Immature natural killer cell (primary cell): ENCODE results near the gene PHF23. TPM values are rescaled to one million over a fixed set of nuclear protein-coding genes. Genes with fewer than 3 reads are reported as not detected.
A peak's percentile ranks its signal among the peaks of the same experiment; 100 is the strongest.

Source experiments
- DNase-seq, 3 donors: peaks; one replicate each; pipeline ENCODE4 v3.0.0; 2022; ENCODE audit warnings: mixed read lengths in 1 of 3
- H3K27ac Mint-ChIP-seq, 6 donors: one replicate each; pipeline ENCODE4 v1.8.0; 2020; ENCODE audit warnings: mixed read lengths in 6 of 6, mild to moderate bottlenecking in 5 of 6, inconsistent platforms in 4 of 6, moderate library complexity in 3 of 6
- H3K27me3 Mint-ChIP-seq, 3 donors: one replicate each; pipeline ENCODE4 v1.8.0; 2020 to 2021; ENCODE audit warnings: low read depth in 3 of 3, mild to moderate bottlenecking in 3 of 3, mixed read lengths in 3 of 3, moderate library complexity in 3 of 3, inconsistent platforms in 1 of 3
- H3K36me3 Mint-ChIP-seq, 3 donors: one replicate each; pipeline ENCODE4 v1.8.0; 2020; ENCODE audit warnings: mixed read lengths in 3 of 3, inconsistent platforms in 2 of 3, mild to moderate bottlenecking in 2 of 3
- H3K4me1 Mint-ChIP-seq, 2 donors: one replicate each; pipeline ENCODE4 v1.8.0; 2020; ENCODE audit warnings: inconsistent platforms in 2 of 2, mild to moderate bottlenecking in 2 of 2, mixed read lengths in 2 of 2, moderate library complexity in 1 of 2
- H3K4me3 Mint-ChIP-seq, 5 donors: one replicate each; pipeline ENCODE4 v1.8.0; 2020; ENCODE audit warnings: mild to moderate bottlenecking in 5 of 5, mixed read lengths in 5 of 5, inconsistent platforms in 3 of 5, moderate library complexity in 3 of 5
- H3K9me3 Mint-ChIP-seq, 6 donors: one replicate each; pipeline ENCODE4 v1.8.0; 2020; ENCODE audit warnings: mild to moderate bottlenecking in 6 of 6, mixed read lengths in 6 of 6, inconsistent platforms in 4 of 6, moderate library complexity in 3 of 6
- polyA plus RNA-seq, 3 donors: library from polyadenylated mRNA; unstranded; fragments of 300-500 nt; fragmentation: Illumina TruSeq; gene quantifications; one replicate each; pipeline ENCODE4 v1.2.3, GENCODE V29; 2021

Gene PHF23
- polyA plus RNA-seq, 3 donors from 2014 or later = 11.9 to 41.4 (median 17.7) TPM

- Mint-ChIP-seq H3K9me3 (no peaks in the 10 kb centered on the region), H3K4me3 (no peak overlapping the region), H3K4me1 (peaks cover 27 to 33% of the 10 kb centered on the region in 2 donors), H3K36me3 (no peaks in the 10 kb centered on the region), H3K27ac (peak overlapping the region in 4 of 6 donors; percentile 14 to 84 (median 70)), H3K27me3 (peaks cover 19 to 23% (median 20%) of the 10 kb centered on the region in 3 donors)
- no peak for DNase-seq
These were observed 31.2 kb downstream of the PHF23 start for GRCh38 chr17:7208027-7208571.

- no peak for DNase-seq
- H3K36me3 Mint-ChIP-seq = no peaks in the 10 kb centered on the region
- peak overlapping the region in 2 of 5 donors; percentile 1 to 3 for H3K4me3 Mint-ChIP-seq
- peaks cover 31 to 36% of the 10 kb centered on the region in 2 donors for H3K4me1 Mint-ChIP-seq
- H3K27ac Mint-ChIP-seq = peak overlapping the region in 5 of 6 donors; percentile 72 to 98 (median 89)
- peaks cover 20 to 22% (median 20%) of the 10 kb centered on the region in 3 donors for H3K27me3 Mint-ChIP-seq
- H3K9me3 Mint-ChIP-seq = no peaks in the 10 kb centered on the region
These were observed 31.9 kb downstream of the PHF23 start for GRCh38 chr17:7207120-7208001.

GRCh38 chr17:7205561-7205960 is 33.7 kb downstream of the PHF23 start:
- H3K27me3 Mint-ChIP-seq = peaks cover 15 to 19% (median 18%) of the 10 kb centered on the region in 3 donors
- H3K36me3 Mint-ChIP-seq = no peaks in the 10 kb centered on the region
- no peak for DNase-seq
- H3K9me3 Mint-ChIP-seq = no peaks in the 10 kb centered on the region
- H3K27ac Mint-ChIP-seq = peak overlapping the region; percentile 93 to 99 (median 97)
- H3K4me1 Mint-ChIP-seq = peaks cover 31 to 37% of the 10 kb centered on the region in 2 donors
- H3K4me3 Mint-ChIP-seq = peak overlapping the region; percentile 87 to 91 (median 90)

GRCh38 chr17:7204828-7205461 is 34.3 kb downstream of the PHF23 start:
- Mint-ChIP-seq H3K36me3 (no peaks in the 10 kb centered on the region), H3K4me1 (peaks cover 31 to 37% of the 10 kb centered on the region in 2 donors), H3K9me3 (no peaks in the 10 kb centered on the region), H3K4me3 (peak overlapping the region; percentile 87 to 91 (median 90)), H3K27ac (peak overlapping the region; percentile 93 to 99 (median 97)), H3K27me3 (peaks cover 14 to 18% (median 16%) of the 10 kb centered on the region in 3 donors)
- DNase-seq = peak; percentile 96 to 97 (median 97)

- Mint-ChIP-seq H3K4me1 (peaks cover 31 to 37% of the 10 kb centered on the region in 2 donors), H3K27me3 (peaks cover 14 to 18% (median 16%) of the 10 kb centered on the region in 3 donors), H3K27ac (peak overlapping the region; percentile 93 to 99 (median 97)), H3K36me3 (no peaks in the 10 kb centered on the region), H3K4me3 (peak overlapping the region; percentile 87 to 91 (median 90)), H3K9me3 (no peaks in the 10 kb centered on the region)
- DNase-seq = no peak
These were observed 34.9 kb downstream of the PHF23 start for GRCh38 chr17:7204336-7204735.

GRCh38 chr17:7203391-7203790 is 35.9 kb downstream of the PHF23 start:
- DNase-seq = no peak
- peaks cover 13 to 16% (median 15%) of the 10 kb centered on the region in 3 donors for H3K27me3 Mint-ChIP-seq
- no peaks in the 10 kb centered on the region for H3K36me3 Mint-ChIP-seq
- H3K4me3 Mint-ChIP-seq = peak overlapping the region in 4 of 5 donors; percentile 26 to 91 (median 68)
- peaks cover 31 to 37% of the 10 kb centered on the region in 2 donors for H3K4me1 Mint-ChIP-seq
- peak overlapping the region; percentile 93 to 99 (median 97) for H3K27ac Mint-ChIP-seq
- no peaks in the 10 kb centered on the region for H3K9me3 Mint-ChIP-seq

- no peaks in the 10 kb centered on the region for H3K36me3 Mint-ChIP-seq
- no peaks in the 10 kb centered on the region for H3K9me3 Mint-ChIP-seq
- peaks cover 0 to 5% (median 0%) of the 10 kb centered on the region in 3 donors for H3K27me3 Mint-ChIP-seq
- no peak overlapping the region for H3K27ac Mint-ChIP-seq
- no peak overlapping the region for H3K4me3 Mint-ChIP-seq
- no peak for DNase-seq
- no peaks in the 10 kb centered on the region for H3K4me1 Mint-ChIP-seq
These were observed 42.4 kb downstream of the PHF23 start for GRCh38 chr17:7196651-7197401.

GRCh38 chr17:7195971-7196370 is 43.3 kb downstream of the PHF23 start:
- no peak overlapping the region for H3K27ac Mint-ChIP-seq
- H3K27me3 Mint-ChIP-seq = peaks cover 0 to 5% (median 0%) of the 10 kb centered on the region in 3 donors
- H3K4me1 Mint-ChIP-seq = no peaks in the 10 kb centered on the region
- no peaks in the 10 kb centered on the region for H3K9me3 Mint-ChIP-seq
- DNase-seq = no peak
- H3K4me3 Mint-ChIP-seq = no peak overlapping the region
- H3K36me3 Mint-ChIP-seq = no peaks in the 10 kb centered on the region

GRCh38 chr17:7192271-7192937 is 46.9 kb downstream of the PHF23 start:
- DNase-seq = no peak
- Mint-ChIP-seq H3K36me3 (no peaks in the 10 kb centered on the region), H3K27me3 (peaks cover 0 to 6% (median 0%) of the 10 kb centered on the region in 3 donors), H3K9me3 (no peaks in the 10 kb centered on the region), H3K27ac (peak overlapping the region in 2 of 6 donors; percentile 8 to 56), H3K4me1 (no peaks in the 10 kb centered on the region), H3K4me3 (no peak overlapping the region)

DNA sequence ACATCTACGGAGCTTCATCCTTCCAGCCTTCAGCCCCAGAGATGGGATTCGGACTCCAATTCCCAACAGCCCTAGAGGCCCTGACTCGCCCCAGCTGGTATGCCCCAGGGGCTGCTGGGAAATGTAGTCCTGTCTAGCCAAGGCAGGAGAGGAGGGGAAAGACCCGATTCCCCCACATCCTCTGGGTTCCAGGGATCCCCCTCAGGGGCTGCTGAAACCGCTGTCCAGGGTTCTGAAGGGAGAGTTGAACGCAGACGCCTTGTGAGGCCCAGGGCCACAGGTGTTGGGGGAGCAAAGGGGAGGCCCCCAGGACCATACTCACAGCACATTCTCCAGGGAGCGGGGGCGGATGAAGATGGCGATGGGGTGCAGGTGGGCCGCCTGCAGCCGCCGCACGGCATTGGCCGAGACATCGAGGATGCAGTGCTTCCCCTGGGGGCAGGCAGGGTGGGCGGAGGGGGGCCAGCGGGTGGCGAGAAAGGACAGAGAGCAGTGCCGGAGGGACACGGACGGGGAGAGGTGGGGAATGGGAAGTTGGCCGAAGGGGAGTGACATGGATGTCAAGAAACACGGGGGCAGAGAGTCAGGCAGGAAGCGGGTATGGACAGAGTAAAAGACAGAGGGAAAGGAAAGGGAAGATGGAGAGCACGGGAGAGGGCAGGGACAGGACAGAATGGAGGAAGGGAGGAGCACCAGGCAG is 47.5 kb downstream of the PHF23 start:
- H3K4me1 Mint-ChIP-seq = no peaks in the 10 kb centered on the region
- H3K9me3 Mint-ChIP-seq = no peaks in the 10 kb centered on the region
- no peaks in the 10 kb centered on the region for H3K36me3 Mint-ChIP-seq
- no peak for DNase-seq
- no peak overlapping the region for H3K4me3 Mint-ChIP-seq
- peaks cover 0 to 6% (median 0%) of the 10 kb centered on the region in 3 donors for H3K27me3 Mint-ChIP-seq
- peak overlapping the region in 1 of 6 donors; percentile 8 for H3K27ac Mint-ChIP-seq

GRCh38 chr17:7191069-7191468 is 48.2 kb downstream of the PHF23 start:
- Mint-ChIP-seq H3K4me3 (no peak overlapping the region), H3K36me3 (no peaks in the 10 kb centered on the region), H3K4me1 (no peaks in the 10 kb centered on the region), H3K27ac (no peak overlapping the region), H3K9me3 (no peaks in the 10 kb centered on the region), H3K27me3 (peaks cover 0 to 4% (median 2%) of the 10 kb centered on the region in 3 donors)
- no peak for DNase-seq

DNA sequence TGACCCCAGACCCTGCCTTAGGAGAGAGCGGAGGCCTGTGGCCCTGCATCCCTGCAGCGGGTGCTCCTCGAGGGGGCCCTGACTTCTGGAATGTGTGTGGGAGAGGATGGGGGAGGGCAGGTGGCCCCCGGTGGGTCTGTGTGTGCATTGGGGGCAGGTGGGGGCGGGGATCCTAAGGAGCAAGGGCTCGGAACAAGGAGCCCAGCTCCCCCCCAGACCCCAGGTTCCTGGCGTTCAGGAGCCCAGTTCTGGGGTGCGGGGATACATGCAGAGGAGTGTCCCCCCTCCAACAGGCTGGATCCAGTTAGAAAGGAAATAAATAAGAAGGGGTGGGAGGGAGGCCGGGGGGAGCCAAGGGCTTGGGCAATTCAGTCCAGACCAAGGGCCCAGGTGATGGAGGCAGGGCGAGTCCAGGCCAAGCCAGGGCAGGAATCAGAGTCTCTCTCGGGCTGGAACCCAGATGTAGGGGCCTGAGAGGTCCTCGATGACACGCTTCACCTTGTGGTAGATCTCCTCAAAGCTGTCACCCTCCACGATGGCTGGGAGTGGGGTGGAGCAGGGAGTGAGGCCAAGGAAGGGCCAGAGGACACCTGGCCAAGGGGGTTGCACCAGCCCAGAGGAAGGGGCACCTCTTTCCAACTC is 48.9 kb downstream of the PHF23 start:
- H3K4me1 Mint-ChIP-seq = no peaks in the 10 kb centered on the region
- no peaks in the 10 kb centered on the region for H3K36me3 Mint-ChIP-seq
- no peak overlapping the region for H3K27ac Mint-ChIP-seq
- H3K4me3 Mint-ChIP-seq = no peak overlapping the region
- H3K27me3 Mint-ChIP-seq = peaks cover 0 to 4% (median 2%) of the 10 kb centered on the region in 3 donors
- no peaks in the 10 kb centered on the region for H3K9me3 Mint-ChIP-seq
- DNase-seq = no peak
